Lower leg skin (tissue), 4 donors: ENCODE results near the gene HGS. TPM values are rescaled to one million over a fixed set of nuclear protein-coding genes. Genes with fewer than 3 reads are reported as not detected.

Experiments
- DNase-seq, 2 donors: peaks; one replicate each; pipeline ENCODE4 v3.0.0-alpha.2; 2019; ENCODE audit warnings: low spot score in 2 of 2
- H3K4me3 ChIP-seq: fragments of 200-600 bp; sonication (generic); 2 replicates; pipeline ENCODE4 v1.5.1; 2017; ENCODE audit warnings: mild to moderate bottlenecking, low read depth; ENCODE audit not compliant: poor library complexity, severe bottlenecking
- CTCF ChIP-seq, 3 donors: fragments of 450-650 bp; IDR thresholded peaks; one replicate each; pipeline ENCODE4 v1.5.1; 2016; ENCODE audit warnings: antibody characterized with exemption in 3 of 3, mild to moderate bottlenecking in 3 of 3, moderate library complexity in 2 of 3
- POLR2A ChIP-seq, 2 donors: fragments of 450-650 bp; IDR thresholded peaks; one replicate each; pipeline ENCODE4 v1.6.1; 2016 to 2017; ENCODE audit warnings: antibody characterized with exemption in 2 of 2, mild to moderate bottlenecking in 1 of 2, moderate library complexity in 1 of 2
- WGBS, 2 donors: methylation state at CpG; one replicate each; pipeline ENCODE4 v1.1.5; 2018; 5-methylcytosine and 5-hydroxymethylcytosine counted together
- intact Hi-C: fragments of 100-400 bp; cut with DNase I; formaldehyde crosslinking; loops from one replicate; pipeline ENCODE4 v1.15.0; 2023; ENCODE audit warnings: low total_unique reads
- total RNA-seq, 4 donors: library from RNA; depleted of rRNA; stranded (reverse); fragments of >200 nt; gene quantifications; one replicate each; pipeline ENCODE4 v1.1.0, GENCODE V29; 2016

Gene HGS
- total RNA-seq, 4 donors from 2014 or later, result 87.0 to 160 (median 92.1) TPM

- 83 to 84% methylated on average over 30 to 33 of the region's 33 CpGs for WGBS, 2 donors
- no peak for TF ChIP-seq POLR2A (IDR thresholded peaks at IDR 0.05)
- TF ChIP-seq CTCF (IDR thresholded peaks at IDR 0.05), result no peak
- intact Hi-C loops, result no loop called here
- no peak for DNase-seq
- H3K4me3 ChIP-seq, result no peak overlapping the region
Observed at GRCh38 chr17:81720267-81721071, 36.7 kb downstream of the HGS start.

DNA sequence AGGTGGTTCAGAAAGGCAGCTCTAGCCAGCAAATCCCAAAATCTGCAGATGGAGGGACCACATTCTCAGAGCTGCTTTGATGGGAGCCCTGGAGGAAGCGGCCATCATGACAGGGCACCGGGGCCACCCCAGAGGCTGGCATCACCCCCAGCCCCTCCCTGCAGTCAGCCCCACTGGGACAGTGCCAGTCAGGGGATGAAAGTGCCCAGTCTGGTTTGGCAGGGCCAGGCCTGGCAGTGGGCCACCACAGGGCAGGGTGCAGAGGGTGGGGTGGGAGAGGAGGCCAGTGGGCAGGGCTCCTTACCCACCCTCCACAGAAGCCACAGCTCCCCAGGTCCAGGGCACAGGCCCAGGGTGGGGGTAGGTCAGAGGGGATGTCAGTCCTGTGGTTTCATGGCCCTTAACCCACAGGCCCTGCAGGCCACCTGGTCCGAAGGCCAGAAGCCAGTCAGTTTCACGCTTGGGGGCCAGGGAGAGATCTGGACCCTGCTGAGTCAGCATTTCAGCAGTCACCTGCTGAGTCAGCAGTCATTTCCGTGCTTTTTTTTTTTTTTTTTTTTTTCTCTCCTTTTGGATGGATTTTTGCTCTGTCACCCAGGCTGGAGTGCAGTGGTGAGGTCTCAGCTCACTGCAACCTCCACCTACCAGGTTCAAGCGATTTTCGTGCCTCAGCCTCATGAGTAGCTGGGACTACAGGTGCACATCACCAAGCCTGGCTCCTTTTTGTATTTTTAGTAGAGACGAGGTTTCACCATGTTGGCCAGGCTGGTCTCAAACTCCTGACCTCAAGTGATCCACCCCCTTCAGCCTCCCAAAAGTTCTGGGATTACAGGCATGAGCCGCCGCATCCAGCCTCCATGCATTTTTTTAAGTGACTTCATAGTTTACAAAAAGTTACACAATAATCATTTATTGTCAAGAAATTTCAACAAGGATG is 38.6 kb downstream of the HGS start:
- WGBS, 2 donors, result 36 to 41% methylated on average over 8 to 10 of the region's 10 CpGs
- no peak overlapping the region for H3K4me3 ChIP-seq
- intact Hi-C loops, result no loop called here
- DNase-seq, result peak in 1 of 2 donors; percentile 72
- no peak for TF ChIP-seq CTCF (IDR thresholded peaks at IDR 0.05)
- no peak for TF ChIP-seq POLR2A (IDR thresholded peaks at IDR 0.05)

DNA sequence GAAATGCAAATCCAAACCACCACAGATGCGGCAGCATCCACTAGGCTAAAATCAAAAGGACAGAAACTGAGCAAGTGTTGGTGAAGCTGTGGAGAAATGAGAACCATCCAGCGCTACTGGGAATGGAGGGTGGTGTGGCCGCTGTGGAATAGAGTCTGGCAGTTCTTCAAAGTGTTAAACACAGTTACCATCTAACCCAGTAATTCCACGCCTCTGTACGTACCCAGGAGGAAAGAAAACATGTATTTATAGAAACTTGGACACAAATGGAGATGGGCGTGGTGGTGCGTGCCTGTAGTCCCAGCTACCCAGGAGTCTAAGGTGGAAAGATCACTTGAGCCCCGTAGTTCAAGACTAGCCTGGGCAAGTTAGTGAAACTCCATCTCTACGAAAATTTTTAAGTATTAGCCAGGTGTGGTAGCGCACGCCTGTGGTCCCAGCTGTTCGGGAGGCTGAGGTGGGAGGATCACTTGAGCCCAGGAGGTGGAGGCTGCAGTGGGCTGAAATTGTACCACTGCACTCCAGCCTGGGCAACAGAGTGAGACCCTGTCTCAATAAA is 39.9 kb downstream of the HGS start:
- intact Hi-C loops, result no loop called here
- DNase-seq, result no peak
- TF ChIP-seq POLR2A (IDR thresholded peaks at IDR 0.05), result no peak
- no peak for TF ChIP-seq CTCF (IDR thresholded peaks at IDR 0.05)

GRCh38 chr17:81725439-81725838 is 41.6 kb downstream of the HGS start:
- no peak for DNase-seq
- intact Hi-C loops, result no loop called here
- WGBS, 2 donors, result 57 to 65% methylated on average over 8 to 9 of the region's 9 CpGs

More for the DNA sequence above, 39.9 kb downstream of the HGS start:
- 19 to 31% methylated on average over 12 of the region's 12 CpGs for WGBS, 2 donors
- H3K4me3 ChIP-seq, result no peak overlapping the region

More at GRCh38 chr17:81725439-81725838, 41.6 kb downstream of the HGS start:
- no peak overlapping the region for H3K4me3 ChIP-seq
- no peak for TF ChIP-seq POLR2A (IDR thresholded peaks at IDR 0.05)
- TF ChIP-seq CTCF (IDR thresholded peaks at IDR 0.05), result no peak
